Sciatic nerve (tissue), 2 donors: ENCODE results near the gene IFNGR1. TPM values are rescaled to one million over a fixed set of nuclear protein-coding genes. Genes with fewer than 3 reads are reported as not detected.
A peak's percentile ranks its signal among the peaks of the same experiment; 100 is the strongest.
"Not testable (repeated sequence)": the region's sequence is repeated elsewhere in the genome, so short reads cannot be mapped to it uniquely, and the experiment has no call there.

Experiments used
- ATAC-seq: fragments of 200-7000 bp; cut with Tn5 transposase; one replicate; pipeline ENCODE4 v1.9.1; 2020; ENCODE audit warnings: mild to moderate bottlenecking, moderate library complexity
- DNase-seq: peaks from one replicate; pipeline ENCODE4 v3.0.0-alpha.2; 2020; ENCODE audit warnings: low spot score
- intact Hi-C: fragments of 100-400 bp; cut with DNase I; formaldehyde crosslinking; loops from one replicate; pipeline ENCODE4 v1.14.2; 2022
- total RNA-seq: library from RNA; stranded (reverse); fragmentation: NEBNext Ultra II Directional; extraction: Animal tissue kit (Norgen Biotek cat#: 25700); gene quantifications from one replicate; pipeline ENCODE4 v1.2.1, GENCODE V29; 2021
- donor health status: DM: no; HTN: no; CAD: no.
- donor health status: DM: no; HTN: no; CAD: no.

Gene IFNGR1
- total RNA-seq, 1 donor from 2014 or later = 95.2 TPM

DNA sequence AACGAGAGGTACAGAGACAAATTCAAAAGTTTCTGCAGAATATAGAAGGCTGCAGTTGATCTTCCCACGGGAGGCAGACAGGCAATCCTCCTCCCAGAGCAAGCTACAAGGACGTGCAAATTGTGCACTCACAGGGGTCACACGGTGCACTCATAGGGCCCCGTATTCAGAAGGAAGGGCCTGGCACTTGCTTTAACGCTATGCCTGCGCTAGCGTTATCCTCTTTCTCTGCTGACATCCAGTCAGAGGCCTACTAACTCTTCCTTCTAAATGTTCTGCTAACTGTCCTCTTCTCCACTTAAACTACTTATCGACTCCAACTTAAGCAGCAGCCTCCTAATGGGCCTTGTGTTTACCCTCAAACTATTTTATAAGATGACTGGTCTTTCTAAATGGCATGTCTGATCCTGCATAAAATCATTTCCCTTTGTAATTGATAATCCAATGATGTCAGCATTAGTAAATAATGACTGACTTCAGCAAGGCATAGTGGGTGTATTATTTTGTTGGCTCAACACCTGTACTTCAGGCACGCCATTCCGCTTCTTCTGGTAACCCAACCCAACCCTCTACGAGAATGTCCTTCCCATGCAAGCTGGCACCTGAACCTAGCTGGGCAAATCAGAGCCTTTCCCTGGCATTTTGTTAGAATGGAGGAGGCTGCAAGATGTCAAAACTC is 2.2 kb downstream of the IFNGR1 start:
- DNase-seq (no peak), ATAC-seq (no peak)
- intact Hi-C loops = no loop called here

DNA sequence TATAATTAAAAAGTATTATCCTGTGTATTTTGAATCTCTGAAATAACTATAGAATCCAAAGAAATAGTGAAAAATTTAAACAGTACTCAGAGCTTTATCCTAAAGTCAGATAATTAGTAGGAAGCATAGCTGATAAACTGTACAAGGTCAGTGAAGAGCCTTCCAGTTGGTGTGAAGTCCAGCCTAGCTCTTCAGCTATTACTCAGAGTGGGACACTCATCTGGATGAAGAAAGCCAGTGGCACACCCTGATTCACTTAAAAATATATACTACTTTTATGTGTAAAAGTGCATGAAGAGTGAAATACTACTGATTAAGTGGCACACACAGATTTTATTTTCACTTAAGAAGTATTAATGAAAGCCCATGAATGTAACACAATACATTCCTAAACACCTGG is 3.1 kb downstream of the IFNGR1 start:
- intact Hi-C loops = no loop called here
- DNase-seq (no peak), ATAC-seq (no peak)

DNA sequence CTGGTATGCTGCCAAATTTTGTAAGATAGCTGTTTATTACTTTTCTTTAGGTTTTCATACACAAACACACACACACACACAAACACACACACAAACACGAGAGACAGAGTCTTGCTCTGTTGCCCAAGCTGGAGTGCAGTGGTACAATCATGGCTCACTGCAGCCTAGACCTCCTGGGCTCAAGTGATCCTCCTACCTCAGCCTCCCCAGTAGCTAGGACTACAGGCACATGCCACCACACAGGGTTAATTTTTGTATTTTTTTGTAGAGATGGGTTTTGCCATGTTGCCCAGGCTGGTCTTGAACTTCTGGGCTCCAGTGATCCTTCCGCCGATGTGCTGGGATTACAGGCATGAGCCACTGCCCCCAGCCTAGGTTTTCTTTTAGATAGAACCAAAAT is 3.6 kb downstream of the IFNGR1 start:
- intact Hi-C loops, ATAC-seq, DNase-seq: not testable (repeated sequence)

DNA sequence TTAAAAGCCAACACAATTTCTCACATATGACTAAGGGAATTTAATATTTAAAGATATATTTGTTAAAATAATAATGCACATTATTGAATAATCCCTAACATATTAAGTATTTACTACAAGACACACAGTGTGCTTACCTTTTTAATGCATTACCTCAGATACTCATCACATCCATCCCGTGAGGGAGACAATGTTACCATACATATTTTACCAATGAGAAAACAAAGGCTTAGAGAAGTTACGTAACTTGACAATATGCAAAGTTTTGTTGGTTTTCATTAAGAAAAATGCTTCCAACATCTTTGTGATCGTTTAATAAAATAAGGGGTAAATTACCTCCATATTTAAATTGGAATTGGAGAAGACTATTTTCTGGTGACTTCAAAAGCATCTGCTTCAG is 4.3 kb downstream of the IFNGR1 start:
- intact Hi-C loops = no loop called here
- no peak for ATAC-seq
- no peak for DNase-seq

DNA sequence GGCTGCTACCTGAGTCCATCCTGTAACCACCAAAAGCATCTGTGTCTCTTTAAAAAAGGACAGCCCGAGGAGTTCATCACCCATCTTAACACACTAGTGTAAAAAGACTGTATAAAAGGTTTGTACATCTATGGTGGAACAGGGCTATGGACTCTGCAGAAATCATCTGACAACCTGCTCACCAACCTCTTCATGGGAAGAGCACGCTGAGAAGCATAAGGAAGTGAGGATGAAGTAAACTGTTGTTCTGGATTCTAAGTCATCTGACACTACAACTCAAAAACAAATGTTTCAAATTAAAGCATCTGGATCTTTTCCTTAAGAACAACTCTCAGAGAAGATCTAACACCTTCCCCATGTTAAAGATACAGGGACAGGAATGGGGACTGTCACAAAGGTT is 5.4 kb downstream of the IFNGR1 start:
- intact Hi-C loops = no loop called here
- ATAC-seq (no peak), DNase-seq (no peak)

DNA sequence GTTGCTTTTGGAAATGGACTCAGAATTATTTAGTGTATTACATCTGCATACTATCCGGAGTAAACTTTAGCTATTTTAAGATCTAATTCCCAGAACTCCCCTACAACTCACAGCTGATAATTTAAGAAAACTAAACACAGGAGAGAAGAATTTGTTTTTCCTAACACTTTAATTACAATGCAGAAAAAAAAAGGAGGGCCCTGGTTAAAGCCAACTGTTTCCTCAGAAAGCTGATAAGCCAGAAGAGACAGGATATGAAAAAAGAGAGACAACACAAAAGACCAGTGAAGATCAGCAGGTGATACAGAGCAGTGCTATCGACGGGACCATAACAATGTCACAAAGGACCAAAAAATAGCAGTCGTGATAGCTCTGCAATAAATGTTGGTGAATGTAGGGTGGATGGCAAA is 5.8 kb downstream of the IFNGR1 start:
- intact Hi-C loops = no loop called here
- DNase-seq = no peak
- ATAC-seq = peak; percentile 14

DNA sequence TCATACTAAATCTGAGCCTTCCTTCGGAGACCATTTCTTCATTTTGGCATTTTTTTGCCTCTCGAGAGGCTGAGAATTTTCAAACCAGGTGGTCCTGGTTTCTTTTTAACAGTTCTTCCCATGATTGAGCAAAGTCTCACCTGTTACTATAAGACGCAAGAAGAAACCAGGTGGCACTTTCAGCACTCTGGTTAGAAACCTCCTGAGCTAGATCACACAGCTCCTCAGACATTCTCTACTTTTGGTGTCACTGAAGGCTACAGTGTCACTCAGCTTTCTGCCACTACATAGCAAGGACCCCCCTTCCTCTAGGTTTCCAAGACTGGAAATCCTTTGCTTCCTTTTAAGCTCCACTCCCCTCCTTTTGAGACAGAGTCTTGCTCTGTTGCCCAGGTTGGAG is 7.3 kb downstream of the IFNGR1 start:
- ATAC-seq = no peak

DNA sequence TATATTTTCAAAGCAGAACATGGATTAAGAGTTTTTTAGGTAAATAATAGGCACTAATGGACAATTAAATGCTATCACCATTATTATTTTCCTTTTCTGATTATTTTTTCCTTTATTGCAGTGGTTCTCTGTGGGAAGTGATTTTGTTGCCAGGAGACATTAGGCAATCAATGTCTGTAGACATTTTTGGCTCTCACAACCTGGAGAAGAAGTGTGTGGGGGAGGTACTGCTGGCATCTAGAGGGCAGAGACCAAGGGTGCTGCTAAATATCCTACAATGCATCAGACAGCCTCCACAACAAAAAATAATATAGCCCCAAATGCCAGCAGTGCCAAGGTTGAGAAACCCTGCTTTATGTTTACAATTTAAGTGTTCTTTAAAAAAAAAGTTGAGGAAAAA is 8.3 kb downstream of the IFNGR1 start:
- DNase-seq (no peak), ATAC-seq (peak; percentile 53)
- intact Hi-C loops = no loop called here

More for the DNA sequence above, 7.3 kb downstream of the IFNGR1 start:
- no peak for DNase-seq
- intact Hi-C loops = no loop called here

DNA sequence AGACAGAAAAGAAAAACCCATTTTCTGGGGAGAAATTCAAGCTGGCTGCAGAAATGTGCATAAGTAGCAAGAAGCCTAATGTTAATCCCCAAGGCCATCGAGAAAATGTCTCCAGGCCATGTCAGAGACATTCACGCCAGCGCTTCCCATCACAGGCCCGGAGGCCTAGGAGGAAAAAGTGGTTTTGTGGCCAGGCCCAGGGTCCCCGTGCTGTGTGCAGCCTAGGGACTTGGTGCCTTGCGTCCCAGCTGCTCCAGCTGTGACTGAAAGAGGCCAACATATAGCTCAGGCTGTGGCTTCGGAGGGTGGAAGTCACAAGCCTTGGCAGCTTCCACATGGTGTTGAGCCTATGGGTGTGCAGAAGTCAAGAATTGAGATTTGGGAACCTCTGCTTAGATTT is 10.9 kb downstream of the IFNGR1 start:
- intact Hi-C loops = no loop called here
- no peak for ATAC-seq
- no peak for DNase-seq

DNA sequence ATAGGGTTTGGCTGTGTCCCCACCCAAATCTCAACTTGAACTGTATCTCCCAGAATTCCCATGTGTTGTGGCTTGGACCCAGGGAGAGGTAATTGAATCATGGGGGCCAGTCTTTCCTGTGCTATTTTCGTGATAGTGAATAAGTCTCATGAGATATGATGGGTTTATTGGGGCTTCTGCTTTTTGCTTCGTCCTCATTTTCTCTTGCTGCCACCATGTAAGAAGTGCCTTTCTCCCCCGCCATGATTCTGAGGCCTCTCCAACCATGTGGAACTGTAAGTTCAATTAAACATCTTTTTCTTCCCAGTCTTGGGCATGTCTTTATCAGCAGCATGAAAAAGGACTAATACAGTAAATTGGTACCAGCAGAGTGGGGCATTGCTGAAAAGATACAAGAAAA is 11.7 kb downstream of the IFNGR1 start:
- intact Hi-C loops, DNase-seq, ATAC-seq: not testable (repeated sequence)

DNA sequence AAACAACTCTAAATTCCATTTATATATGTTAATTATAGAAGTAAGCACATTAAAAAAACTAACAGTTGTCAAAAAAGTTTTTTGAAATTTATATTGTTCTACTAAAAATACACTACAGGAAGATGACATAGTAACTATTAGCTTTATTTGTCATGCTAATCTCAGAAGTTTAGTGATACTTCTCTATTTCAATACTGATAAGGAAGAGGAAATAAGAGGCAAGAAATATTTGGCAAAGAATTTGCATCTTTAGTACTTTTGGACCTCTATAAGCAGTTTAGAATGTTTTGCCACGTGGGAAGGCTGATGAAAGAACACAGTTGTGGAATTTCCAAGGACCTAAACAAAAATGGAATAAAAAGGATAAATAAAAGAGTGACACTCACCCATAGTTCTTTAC is 12.6 kb downstream of the IFNGR1 start:
- ATAC-seq (no peak), DNase-seq (no peak)
- intact Hi-C loops = no loop called here

DNA sequence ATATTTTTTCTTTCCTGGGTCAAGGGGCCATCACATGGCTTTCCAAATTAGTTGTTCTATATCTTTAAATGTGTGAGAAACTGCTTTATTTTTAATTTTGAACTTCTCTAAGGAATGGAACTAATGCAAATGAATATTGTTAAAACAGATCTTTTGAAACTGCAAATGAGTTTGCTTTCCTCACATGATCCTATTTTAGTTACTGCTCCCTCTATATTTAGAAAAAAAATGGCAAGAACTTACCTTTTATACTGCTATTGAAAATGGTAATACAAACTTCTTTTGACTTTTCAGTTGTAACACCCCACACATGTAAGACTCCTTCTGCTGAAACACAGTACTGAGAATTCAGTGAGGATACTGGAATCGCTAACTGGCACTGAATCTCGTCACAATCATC is 15.9 kb downstream of the IFNGR1 start:
- ATAC-seq = no peak
- intact Hi-C loops = no loop called here
- DNase-seq = no peak

DNA sequence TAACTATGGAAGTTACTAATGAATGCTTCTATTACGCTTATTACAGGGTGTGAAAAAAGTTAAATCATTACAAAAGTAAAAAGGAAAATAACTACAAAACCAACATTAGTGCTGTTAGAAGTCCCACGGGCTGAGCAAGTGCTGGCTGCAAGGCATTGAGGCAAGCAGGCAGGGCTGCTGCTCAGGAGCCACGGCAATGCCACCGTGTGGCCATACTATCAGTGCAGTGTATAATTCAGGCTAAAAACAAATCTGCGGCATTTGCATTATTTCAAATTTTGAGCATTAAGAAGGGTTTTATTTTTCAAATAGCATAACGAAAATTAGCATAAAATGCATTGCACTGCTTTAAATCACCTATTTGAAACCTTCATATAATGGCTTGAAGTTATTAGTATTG is 17.1 kb downstream of the IFNGR1 start:
- peak; percentile 84 for ATAC-seq
- intact Hi-C loops = no loop called here
- no peak for DNase-seq

DNA sequence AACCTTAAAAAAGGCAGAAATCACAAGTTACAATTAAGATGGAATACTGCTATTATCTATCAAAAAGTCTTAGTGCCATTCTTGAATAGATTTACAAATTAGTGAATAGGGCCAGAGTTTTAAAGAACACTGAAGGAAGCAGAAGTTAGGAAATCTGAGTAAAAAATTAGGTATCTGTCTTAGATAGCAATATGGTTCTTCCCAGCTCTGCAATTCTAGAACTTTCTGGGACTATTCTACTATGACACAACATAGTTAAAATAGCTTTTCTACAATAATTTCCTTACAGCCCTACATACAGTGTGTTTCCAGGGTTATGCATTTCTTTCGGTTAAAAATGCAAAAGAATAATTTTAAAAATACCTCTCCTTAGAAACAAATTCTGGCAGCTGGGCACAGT is 18.2 kb downstream of the IFNGR1 start:
- no peak for ATAC-seq
- DNase-seq = no peak
- intact Hi-C loops = no loop called here

DNA sequence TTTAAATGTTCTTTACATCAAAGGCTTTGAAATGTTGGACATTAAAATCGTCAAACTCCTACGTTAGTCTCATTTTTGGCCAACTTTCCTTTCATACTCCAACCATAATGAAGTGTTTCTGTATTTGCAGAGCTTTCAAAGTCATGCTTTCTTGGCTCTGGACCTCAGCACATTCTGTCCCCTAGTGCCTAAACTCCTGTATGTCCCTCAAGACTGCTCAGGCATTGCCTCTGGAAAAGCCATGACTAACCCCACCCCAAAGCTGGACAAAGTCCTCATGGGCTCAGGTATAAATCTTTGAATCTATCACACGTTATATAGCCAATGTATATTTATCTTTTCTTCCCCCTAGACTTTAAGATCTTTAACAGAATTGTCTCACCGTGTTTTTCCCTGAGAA is 18.9 kb downstream of the IFNGR1 start:
- intact Hi-C loops = no loop called here
- ATAC-seq = no peak

DNA sequence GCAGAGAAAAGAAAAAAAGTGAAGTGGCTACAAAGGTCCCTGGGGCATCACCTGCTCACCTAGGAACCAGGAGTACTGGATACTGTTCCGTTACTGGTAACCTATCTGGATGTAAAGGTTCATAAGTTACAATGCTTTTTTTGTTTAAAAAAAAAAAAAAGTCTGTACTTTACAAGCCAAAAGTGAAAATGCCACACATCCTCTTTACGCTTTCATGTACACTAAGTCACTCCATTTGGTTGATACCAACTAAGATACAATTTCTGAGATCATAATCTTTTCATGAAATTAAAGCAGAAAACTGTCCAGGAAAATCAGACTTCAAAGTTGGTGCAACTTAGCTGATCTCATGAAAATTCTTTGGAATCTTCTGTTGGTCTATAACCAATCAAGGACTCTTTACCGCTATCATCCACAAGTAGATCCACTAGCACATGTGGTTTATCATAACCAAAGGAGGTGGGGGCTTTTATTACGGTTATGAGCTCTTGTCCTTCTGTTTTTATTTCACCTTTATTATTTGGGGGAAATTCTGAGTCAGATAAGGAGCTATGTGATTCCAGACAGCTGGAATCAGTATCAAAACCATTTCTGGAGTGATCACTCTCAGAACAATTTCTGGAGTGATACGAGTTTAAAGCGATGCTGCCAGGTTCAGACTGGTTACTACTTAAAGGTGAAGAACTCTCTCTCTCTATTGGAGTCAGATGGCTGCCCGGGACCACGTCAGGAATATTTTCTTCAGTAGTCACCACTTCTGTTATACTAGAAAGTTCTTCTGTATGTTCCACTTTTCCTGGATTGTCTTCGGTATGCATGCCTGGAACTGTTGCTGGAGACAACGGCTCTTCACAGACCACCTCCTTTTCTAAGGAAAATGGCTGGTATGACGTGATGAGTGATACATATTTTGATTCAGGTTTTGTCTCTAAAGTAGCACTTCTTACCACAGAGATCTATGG is 21.2 kb downstream of the IFNGR1 start:
- intact Hi-C loops = no loop called here
- ATAC-seq (no peak), DNase-seq (no peak)

More for the DNA sequence above, 18.9 kb downstream of the IFNGR1 start:
- no peak for DNase-seq

DNA sequence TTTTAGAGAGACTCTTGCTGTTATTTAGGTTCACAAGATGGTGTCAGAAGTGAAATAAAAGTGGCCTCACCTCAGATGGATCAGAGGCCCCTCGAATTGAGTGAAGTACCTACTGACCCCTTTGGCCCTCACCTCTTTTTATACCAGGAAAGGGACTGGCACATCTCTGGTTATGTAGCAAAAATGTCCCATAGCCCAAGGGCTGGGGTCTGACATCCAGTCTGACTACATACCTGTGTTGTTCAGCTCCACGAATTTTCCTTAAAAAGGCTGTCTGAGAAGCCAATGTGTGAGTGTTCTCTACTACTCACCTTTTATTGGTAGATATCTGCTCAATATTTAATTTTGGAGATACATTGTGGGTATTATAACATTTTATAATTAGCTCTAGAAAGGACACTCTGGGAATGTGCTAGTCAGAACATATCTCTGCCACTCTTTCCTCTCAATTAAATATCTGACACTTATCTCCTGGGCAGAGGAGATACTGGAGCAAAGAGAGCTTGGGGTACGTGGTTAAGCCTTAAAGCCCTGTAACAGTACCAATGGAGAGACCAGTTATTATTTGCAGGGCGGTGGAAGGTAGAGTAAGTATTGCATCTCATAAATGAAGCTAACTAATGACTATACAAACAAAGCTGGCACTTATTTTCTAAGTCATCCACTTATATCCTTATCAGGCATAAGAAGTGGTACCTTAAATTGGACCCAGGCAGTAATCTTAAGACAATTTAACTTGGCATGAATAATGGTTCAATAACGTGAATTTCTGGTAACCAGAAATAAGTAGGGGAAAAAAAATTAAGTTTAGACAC is 25.7 kb downstream of the IFNGR1 start:
- intact Hi-C loops = no loop called here
- no peak for DNase-seq
- ATAC-seq = no peak

DNA sequence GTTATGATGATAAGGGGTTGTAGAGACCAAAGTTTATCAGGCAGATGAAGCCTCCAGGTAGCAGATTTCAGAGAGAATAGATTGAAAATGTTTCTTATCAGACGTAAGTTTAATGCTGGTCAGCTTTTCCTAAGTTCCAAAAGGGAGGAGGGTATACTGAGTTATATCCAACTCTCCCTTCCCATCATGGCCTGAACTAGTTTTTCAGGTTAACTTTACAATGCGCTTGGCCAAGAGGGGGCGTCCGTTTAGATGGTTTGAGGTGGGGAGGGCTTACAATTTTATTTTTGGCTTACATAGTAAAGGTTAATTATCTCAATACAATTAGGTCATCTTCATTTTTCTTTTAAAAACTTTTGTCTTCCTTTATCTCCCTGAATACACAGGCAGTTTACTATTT is 26.4 kb downstream of the IFNGR1 start:
- intact Hi-C loops = no loop called here
- ATAC-seq = no peak

DNA sequence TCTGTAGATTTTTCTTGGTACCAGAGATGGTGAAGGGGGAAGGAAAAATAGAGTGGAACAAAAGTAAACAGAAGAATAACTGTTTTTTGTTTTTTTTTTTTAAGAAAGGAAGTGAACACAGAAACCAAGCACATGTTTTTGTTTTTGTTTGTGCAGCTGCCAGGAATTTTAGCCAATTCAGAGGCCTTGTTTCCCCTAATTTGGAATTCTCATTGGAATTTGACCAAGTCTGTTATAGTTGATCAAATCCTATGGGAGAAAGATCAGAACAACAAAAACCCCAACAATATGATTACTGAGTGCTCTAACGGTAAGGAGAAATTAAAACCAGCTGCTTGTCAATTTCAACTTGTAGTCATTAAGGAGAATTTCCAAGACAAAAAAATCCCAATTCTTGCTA is 27.5 kb downstream of the IFNGR1 start:
- ATAC-seq (peak; percentile 73), DNase-seq (no peak)
- intact Hi-C loops = no loop called here

More for the DNA sequence above, 26.4 kb downstream of the IFNGR1 start:
- DNase-seq = no peak
